Hepatocyte (in vitro differentiated cells): ENCODE results near the gene PGAM4.

Source experiments
- CTCF ChIP-seq: fragments of 200-600 bp; sonication (generic); IDR thresholded peaks from 2 replicates; pipeline ENCODE4 v1.5.1; 2016; ENCODE audit warnings: antibody characterized with exemption, mild to moderate bottlenecking; ENCODE audit not compliant: poor library complexity
- EZH2 ChIP-seq: fragments of 200-600 bp; sonication (generic); IDR thresholded peaks from 2 replicates; pipeline ENCODE4 v1.6.1; 2016; ENCODE audit warnings: antibody characterized with exemption, mild to moderate bottlenecking, borderline replicate concordance

GRCh38 chrX:77937291-77937690 lies 32.1 kb downstream of the PGAM4 start:
- TF ChIP-seq EZH2 (no peak), CTCF (no peak)
